NCI-H1105 treated with DMSO at 0.1 percent for 48 hours (cell line): ENCODE measurements around the gene SLC25A26.
"Not testable (repeated sequence)": the region's sequence is repeated elsewhere in the genome, so short reads cannot be mapped to it uniquely, and the experiment has no call there.

Experiments
- DNase-seq: peaks from one replicate; lab custom pipeline; 2025; lab: John Stamatoyannopoulos, UW

SLC25A26 gene

DNA sequence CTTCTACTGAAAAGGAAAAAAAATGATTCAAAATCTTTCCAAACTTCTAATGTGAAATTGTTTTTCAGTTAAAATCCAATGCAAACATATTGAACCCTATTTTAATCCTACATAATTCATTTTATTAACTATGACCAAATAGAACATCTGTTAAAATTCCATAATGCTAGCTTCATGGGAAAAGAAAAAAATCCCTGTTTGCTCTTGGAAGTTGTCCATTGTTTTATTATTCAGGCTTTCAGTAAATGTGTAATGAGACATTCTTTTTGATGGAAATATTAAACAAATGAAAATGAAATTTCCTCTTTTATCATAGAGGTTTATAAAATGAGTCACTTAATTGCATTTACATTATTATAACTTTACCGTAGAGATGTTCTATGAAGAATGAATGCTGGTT, 49.5 kb downstream of the SLC25A26 start:
- DNase-seq, result no peak

DNA sequence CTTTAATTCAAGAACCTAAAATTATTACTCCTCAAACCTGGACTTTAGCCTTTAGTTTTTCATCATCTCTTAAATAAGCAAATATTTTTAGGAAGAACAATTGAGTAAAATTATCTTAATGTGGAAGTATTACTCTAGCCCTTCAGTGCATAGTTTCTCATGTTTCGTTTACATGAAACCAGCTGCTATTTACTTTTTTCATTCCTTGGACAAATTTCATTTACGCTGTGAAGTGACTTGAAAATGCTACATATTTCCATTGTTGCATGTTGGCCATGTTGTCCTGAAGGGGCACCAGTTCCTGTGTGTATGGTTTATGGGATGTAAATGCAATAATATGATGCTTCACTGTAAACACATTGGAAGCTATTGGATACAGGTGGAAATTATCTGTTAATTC, 49.9 kb downstream of the SLC25A26 start:
- no peak for DNase-seq

DNA sequence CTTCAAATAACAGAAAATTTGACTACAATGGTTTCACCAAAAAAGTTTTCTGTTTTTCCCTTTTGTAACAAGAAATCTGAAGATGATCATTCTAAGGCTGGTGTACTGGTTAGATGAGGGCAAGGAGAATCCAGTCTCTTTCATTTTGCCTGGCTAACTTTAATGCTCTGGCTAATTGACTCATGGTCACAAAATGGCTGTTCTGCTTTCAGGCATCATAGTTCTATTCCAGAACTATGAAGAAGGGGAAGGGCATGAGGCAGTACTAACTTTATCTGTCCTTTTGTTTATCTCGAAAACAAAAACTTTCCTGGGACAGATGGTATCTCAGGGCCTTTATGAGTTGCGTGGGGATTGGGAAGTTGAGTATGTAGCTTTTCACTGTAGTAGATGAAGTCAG, 50.4 kb downstream of the SLC25A26 start:
- no peak for DNase-seq

DNA sequence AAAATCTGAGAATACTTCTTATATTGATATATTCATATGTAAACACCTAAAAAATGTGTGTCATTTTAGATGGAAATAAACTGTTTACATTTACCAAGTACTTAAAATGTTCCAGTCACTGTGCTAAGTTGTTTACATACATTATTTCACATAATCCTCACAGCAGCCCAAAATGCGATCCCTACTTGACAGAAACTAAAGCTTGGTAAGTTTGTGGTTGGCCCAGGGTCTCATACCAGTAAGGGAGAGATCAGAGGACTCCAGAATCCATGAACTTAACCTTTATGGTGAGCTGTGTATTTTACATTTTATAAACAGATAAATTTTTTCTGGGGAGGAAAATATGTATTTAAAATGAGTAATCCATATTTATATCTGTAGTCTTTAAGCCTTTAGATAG, 51.2 kb downstream of the SLC25A26 start:
- DNase-seq, result no peak

DNA sequence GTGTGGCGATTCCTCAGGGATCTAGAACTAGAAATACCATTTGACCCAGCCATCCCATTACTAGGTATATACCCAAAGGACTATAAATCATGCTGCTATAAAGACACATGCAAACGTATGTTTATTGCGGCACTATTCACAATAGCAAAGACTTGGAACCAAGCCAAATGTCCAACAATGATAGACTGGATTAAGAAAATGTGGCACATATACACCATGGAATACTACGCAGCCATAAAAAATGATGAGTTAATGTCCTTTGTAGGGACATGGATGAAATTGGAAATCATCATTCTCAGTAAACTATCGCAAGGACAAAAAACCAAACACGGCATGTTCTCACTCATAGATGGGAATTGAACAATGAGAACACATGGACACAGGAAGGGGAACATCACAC, 54.0 kb downstream of the SLC25A26 start:
- not testable (repeated sequence) for DNase-seq

DNA sequence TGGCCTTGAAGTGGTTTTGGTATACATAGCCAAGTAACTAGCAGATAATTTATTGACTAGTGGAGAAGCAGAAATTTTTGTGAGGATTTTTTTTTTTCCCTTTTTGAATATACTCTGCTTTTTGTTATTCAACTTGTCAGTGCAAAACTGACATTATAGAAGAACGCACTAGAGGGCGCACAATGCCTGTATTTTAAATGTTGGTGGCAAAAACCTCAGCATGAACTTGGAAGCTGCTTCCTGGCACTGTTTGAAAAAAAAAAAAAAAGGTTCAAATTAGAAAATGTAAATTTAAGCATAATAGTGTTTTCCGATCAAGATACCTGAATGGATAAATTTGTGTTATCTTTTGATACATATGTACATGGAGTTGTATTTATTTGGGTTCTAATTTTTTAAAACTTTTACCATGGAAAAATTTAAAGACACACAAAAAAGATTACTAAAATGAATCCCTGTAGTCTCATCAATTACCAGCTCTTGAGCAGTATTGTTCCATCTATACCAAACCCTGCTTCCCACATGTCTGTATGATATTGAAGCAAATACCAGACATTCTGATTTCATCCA, 56.0 kb downstream of the SLC25A26 start:
- DNase-seq, result peak; percentile 42

DNA sequence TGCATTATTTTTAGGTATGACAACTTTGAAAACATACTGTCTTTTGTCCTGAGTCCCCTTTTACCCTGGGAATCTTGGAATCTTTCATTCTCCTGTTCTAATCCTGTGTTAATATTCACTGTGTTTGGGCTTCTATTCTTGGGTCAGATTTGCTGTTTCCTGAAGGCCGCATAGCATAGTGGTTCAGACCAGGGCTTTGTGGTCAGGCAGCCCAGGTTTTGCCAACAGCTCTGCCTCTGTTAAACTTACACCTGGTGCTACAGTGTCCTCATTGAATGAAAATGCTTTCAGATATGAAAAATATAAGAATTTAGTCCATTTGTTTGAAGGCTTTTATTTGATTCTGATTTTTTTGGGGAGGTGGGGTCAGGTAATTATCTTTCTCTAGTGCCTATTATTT, 58.4 kb downstream of the SLC25A26 start:
- DNase-seq, result no peak

DNA sequence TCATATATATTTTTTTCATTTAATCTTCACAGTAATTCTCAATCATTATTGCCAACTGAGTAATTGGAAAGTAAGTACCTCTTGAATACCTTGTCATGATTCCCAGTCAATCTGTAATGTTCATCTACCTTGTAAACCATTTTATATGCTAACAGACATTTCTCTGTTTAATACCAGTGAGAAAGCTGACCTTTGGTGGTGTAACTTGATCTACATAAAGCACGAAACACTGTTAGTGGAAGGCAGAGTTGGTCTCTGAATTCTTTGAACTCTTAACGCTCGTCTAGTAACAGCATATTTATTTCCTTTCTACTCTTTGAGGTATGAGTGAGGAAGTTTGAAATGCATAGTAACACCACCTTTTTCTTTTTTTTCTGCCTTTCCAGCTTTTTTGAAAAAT, 59.5 kb downstream of the SLC25A26 start:
- DNase-seq, result no peak

DNA sequence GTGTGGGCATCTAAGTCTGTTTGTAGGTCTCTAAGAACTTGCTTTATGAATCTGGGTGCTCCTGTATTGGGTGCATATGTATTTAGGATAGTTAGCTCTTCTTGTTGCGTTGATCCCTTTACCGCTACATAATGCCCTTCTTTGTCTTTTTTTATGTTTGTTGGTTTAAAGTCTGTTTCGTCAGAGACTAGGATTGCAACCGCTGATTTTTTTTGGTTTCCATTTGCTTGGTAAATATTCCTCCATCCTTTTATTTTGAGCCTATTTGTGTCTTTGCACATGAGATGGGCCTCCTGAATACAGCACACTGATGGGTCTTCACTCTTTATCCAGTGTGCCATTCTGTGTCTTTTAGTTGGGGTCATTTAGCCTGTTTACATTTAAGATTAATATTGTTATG, 71.1 kb downstream of the SLC25A26 start:
- DNase-seq, result not testable (repeated sequence)

DNA sequence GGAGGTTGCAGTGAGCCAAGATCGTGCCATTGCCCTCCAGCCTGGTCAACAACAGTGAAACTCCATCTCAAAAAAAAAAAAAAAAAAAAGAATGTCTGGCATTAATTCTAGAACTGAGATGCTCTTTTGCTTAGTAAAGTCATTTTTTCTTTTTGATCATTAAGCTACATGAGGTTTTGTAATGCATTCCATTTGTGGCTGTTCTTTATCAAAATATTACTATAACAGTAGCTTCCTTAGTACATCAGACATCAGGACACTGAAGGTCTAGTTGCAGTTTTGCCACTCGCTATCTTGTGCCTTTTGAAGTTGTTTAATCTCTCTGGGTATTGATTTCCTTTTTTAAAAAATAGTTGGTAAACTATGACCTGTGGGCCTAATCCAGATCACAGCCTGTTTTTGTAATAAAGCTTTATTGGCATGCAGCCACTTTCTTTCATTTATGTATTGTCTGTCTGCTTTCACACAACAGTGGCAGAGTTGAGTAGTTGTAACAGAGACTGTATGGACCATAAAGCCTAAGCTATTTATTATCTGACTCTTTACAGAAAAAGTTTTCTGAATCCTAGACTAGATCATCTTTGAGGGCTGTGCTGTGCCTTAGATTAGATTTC, 76.6 kb downstream of the SLC25A26 start:
- peak; percentile 21 for DNase-seq

DNA sequence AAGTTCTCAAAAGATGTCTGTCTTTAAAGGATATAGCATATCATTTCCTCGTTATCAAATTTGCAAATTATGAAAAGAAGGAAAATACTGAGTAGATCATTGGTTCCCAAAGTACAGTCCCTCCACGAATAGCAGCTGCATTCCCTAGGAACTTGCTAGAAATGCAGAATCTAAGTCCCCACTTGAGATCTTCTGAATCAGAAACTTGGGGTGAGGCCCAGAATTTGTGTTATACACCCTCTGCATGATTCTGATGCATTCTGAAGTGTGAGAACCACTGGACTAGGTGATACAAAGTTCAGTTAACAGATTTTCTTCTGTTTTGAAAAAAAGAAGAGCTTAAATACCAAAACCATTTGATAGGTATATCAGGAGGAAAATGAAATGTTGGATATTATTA, 77.1 kb downstream of the SLC25A26 start:
- no peak for DNase-seq

DNA sequence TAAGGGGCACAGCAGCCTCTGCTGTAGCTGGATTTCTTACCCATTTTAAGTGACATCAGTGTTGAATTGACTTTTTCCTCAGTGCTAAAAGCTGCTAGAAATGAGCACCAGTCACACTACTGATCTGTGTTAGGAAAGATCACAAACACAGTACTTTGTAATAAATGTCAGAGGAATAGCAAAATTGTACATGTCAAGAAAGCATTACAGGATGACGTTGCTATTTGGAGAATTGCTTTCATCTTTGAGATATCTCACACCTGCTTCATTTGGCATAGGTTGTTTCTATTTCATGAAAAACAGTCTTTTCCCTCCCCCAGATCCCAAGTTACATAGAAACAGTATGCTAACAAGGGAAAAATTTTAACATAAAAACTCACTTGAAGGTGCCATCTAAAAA, 77.8 kb downstream of the SLC25A26 start:
- no peak for DNase-seq

DNA sequence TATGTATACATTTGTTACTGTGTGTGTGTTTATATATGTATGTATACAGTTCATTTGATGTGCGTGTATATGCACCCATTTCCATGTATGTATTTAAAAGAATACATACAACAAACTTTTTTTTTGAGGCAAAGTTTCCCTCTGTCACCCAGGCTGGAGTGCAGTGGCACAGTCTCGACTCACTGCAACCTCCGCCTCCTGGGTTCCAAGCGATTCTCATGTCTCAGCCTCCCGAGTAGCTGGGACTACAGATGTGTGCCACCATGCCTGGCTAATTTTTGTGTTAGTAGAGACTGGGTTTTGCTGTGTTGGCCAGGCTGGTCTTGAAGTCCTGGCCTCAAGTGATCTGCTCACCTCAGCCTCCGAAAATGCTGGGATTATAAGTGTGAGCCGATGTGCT, 78.3 kb downstream of the SLC25A26 start:
- not testable (repeated sequence) for DNase-seq

DNA sequence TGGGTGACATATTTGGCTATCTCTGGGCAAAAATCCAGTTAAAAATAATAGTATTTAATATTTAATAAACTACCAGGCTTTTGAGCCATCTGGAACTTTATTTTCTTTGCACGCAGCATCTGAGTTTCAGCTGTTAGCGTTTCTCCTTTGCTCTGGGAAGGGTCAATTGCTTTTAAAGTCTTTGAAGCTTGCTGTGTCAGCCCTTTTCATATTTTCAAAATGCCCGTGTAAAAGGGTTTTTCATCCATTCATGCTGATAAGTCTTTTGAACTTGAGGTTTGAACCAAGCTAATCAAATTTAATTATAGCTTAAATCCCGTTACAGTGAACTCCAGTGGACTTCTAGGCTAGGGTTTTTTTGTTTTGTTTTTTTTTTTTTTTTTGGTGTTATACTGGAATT, 79.1 kb downstream of the SLC25A26 start:
- no peak for DNase-seq

DNA sequence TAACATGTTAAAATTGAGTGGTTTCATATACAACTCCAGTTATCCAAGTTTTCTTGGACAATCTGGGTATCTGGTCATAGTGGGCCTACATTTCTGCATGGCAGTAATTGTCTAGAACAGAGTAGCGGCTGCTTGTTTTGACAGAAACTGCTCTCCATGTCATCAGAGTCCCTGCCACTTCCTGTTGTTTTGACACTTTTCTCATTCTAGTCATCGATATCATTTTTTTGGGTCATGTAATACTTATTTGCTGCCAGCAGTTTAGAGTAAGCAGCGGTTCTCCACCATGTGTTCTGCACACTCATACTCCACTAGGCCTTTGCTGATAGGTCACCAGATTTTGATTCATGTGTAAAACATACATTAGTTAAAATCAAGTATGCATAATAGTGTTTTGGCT, 81.5 kb downstream of the SLC25A26 start:
- no peak for DNase-seq

DNA sequence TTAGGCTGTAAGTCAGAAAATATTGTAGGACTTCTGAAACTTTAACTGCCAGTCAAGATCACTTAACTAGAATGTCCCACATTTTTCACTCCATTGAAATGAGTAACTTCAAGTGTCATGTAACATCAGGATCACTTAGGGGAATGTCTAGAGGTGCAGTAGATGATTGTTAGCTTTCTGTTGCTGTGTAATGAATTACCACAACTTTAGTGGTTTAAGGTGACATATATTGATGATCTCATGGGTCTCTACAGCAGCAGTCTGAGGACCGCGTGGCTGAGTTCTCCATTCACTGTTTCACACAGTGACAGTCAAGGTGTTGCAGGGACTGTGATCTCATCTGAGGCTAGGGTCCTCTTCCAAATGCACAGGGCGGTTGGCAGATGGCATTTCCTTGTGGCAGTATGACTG, 82.7 kb downstream of the SLC25A26 start:
- no peak for DNase-seq

DNA sequence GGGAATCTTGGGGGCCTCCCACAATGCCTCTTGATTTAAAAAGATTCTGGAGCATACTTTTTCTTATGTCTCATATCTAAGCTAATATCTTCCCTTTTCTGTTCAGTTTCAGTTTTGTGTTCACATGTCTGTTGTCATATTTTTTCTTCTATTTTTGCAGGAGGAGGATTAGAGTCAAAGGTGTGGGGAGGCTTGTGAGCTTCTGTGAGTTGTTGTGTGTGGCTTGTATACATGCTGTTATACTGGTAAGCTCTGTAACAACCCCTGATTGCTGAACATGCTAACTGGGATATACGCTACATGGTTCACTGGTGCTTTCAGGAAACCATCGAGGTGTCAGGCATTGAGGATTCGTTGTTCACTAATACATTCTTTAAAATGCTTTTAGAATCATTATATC, 83.5 kb downstream of the SLC25A26 start:
- no peak for DNase-seq

DNA sequence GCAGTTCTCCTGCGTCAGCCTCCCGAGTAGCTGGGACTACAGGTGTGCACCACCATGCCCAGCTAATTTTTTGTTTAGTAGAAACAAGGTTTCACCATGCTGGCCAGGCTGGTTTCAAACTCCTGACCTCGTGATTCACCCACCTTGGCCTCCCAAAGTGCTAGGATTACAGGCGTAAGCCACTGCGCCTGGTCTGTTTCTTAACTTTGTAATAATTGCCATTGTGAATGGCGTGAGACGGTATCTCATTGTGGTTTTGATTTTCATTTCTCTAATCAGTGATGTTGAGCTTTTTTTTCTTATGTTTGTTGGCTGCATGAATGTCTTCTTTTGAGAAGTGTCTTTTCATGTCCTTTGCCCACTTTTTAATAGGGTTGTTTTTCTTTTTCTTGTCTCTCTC, 85.3 kb downstream of the SLC25A26 start:
- DNase-seq, result not testable (repeated sequence)

DNA sequence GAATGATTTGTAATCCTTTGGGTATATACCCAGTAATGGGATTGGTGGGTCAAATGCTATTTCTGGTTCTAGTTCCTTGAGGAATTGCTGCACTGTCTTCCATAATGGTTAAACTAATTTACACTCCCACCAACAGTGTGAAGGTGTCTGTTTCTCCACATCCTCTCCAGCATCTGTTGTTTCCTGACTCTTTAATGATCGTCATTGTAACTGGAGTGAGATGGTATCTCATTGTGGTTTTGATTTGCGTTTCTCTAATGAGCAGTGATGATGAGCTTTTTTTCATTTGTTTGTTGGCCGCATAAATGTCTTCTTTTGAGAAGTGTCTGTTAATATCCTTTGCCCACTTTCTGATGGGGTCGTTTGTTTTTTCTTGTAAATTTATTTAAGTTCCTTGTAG, 86.2 kb downstream of the SLC25A26 start:
- not testable (repeated sequence) for DNase-seq

DNA sequence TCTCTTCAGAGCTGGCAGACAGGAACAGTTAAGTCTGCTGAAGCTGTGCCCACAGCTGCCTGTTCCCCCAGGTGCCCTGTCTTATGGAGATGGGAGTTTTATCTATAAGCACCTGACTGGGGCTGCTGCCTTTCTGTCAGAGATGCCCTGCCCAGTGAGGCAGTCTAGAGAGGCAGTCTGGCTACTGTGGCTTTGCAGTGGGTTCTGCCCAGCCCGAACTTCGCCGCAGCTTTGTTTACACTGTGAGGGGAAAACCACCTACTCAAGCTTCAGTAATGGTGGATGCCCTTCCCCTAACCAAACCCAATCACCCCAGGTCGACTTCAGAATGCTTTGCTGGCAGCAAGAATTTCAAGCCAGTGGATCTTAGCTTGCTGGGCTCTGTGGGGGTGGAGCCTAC, 91.2 kb downstream of the SLC25A26 start:
- DNase-seq, result no peak

DNA sequence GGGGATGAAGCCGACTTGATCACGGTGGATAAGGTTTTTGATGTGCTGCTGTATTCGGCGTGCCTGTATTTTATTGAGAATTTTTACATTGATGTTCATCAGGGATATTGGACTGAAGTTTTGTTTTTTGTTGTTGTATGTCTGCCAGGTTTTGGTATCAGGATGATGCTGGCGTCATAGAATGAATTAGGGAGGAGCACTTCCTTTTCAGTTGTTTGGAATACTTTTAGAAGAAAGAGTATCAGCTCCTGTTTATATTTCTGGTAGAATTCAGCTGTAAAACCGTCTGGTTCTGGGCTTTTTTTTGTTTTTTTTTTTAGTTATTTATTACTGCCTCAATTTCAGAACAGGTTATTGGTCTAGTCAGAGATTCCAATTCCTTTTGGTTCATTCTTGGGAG, 93.7 kb downstream of the SLC25A26 start:
- no peak for DNase-seq

DNA sequence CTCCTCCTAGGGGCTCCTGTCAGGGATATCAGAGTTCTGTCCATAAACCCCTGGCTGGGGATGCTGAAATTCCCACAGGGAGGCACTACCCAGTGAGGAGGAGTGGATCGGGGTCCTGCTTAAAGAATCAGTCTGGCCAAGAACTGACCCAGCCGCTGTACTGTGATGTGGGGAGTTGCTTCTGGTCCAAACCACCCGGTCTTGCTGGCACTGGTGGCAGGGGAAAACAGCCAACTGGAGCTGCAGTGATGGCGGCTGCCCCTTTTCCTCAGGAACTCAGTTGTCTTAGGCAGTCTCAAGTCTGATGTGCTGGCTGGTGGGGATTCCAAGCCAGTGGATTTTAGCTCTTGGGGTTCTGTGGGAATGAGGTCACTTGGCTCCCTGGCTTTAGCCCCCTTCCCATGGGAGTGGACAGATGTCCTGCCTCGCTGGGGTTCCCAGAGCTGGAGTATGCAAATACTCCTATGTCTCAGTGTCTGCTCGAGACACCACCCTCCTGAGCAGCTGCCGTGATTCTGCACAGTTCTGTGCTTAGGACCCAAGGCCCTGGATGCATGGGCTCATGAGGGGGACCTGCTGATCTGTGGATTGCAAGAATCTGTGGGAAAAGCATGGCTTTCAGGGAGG, 97.1 kb downstream of the SLC25A26 start:
- no peak for DNase-seq

DNA sequence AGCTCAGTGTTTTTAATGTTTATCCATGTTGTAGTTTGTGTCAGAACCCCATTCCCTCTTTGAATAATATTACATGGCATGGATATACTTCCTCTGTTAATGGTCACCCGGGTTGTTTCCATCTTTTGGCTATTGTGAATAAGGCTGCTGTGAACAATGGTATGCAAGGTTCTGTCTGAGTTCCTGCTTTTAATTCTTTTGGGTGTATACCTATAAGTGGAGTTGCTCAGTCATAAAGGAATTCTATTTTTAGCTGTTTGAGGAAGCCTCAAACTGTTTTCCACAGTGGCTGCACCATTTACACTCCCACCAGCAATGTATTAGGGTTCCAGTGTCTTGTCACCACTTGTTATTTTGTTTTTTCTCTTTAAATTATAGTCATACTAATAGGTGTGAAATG, 99.6 kb downstream of the SLC25A26 start:
- DNase-seq, result no peak

DNA sequence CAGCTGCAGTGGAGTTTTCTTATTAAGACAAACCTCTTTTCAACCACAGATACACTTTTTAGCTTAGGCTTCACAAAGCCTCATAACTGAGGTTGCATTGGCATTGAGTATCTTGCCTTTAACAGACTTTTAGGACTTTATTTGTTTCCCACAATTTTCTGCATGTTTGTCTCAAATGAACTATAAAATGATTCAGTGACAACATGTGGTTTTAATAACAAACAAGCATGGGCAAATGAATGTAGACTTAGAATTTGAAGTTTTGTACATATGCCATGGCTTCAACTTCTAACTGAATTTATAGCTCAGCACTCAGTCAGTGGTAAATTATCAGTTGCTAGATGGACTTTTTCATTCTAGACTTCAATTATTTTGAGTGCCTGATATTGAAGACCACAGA, 101.6 kb downstream of the SLC25A26 start:
- DNase-seq, result no peak
